AG04449 (cell line): ENCODE results near the gene TNFRSF21.
A peak's percentile ranks its signal among the peaks of the same experiment; 100 is the strongest.

ENCODE experiments used
- CTCF ChIA-PET: fragments of 350-600 bp; formaldehyde crosslinking; extraction: SDS; loops from one replicate; lab custom pipeline; 2021; ENCODE audit warnings: antibody characterized with exemption; lab: Yijun Ruan, JAX
- POLR2A ChIA-PET: fragments of 400-600, 350-600 bp; formaldehyde crosslinking; extraction: SDS; loops from one replicate; lab custom pipeline; 2020; ENCODE audit warnings: antibody characterized with exemption, inconsistent platforms; lab: Yijun Ruan, JAX
- DNase-seq: peaks from one replicate; pipeline ENCODE4 v3.0.0-alpha.2; 2010; ENCODE audit warnings: low read depth, low spot score
- H3K4me3 ChIP-seq: 2 replicates; pipeline ENCODE4 v1.5.1; 2011; ENCODE audit warnings: low read depth, mild to moderate bottlenecking, control low read depth, low read length
- CTCF ChIP-seq: IDR thresholded peaks from one replicate; pipeline ENCODE4 v1.5.1; 2011; ENCODE audit warnings: mild to moderate bottlenecking, moderate library complexity, low read length, control low read depth, inconsistent platforms; ENCODE audit not compliant: insufficient read depth; ENCODE audit errors: missing control alignments

TNFRSF21 gene

DNA sequence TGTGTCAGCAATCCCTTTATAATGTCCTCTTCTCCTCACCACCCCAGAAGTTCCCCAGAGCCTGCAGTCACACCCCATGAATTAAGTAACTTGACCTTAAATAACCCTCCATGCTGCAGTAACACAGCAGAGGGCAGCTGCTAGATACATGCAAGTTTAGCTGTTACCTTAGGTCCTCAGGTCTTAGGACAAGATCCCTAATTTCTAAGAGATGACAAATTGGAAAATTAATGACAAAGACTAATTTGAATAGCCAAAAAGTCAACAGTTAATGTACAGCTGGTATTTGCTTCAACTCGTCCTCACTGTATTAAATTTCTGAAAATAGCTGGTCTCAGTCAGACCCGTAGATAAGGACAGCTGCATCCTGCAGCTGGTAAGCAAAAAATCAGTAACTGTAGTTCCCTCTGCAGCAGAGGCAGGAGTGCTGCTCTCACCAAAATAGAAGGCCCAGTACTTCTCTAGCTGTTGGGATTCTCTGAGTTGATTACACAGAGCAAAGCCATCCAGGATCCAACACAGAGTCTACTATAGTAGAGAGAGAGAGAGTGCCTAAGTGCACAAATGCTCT is 62.4 kb downstream of the TNFRSF21 start:
- POLR2A ChIA-PET = no interaction called here
- H3K4me3 ChIP-seq = no peak overlapping the region
- no peak for TF ChIP-seq CTCF
- CTCF ChIA-PET = no interaction called here
- no peak for DNase-seq

- CTCF ChIA-PET = no interaction called here
Observed at GRCh38 chr6:47246551-47246950, 63.2 kb downstream of the TNFRSF21 start.

DNA sequence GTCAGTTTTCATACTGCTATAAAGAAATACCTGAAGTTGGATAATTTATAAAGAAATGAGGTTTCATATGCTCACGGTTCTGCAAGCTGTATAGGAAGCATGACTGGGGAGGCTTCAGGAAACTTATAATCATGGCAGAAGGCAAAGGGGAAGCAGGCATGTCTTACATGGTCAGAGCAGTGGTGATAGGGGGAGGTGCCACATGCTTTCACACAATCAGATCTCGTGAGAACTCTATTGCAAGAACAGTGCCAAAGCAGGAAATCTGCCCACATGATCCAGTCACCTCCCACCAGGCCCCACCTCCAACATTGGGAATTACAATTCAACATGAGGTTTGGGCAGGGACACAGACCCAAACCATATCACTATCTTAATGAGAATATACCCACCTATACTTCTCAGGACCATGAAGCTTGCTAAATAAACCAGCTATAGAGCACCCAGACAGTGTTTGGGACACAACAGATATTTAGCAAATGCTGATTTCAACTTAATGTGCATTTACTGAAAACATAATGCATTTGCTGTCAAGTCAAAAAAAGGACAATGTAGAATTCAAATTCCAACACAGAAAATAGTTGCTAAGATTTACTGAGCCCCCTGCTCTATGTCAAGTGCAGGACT is 63.8 kb downstream of the TNFRSF21 start:
- POLR2A ChIA-PET = no interaction called here
- DNase-seq = no peak
- CTCF ChIA-PET = interaction anchor here (1.3 kb wide), 1 partner anchor 12 kb away, joined by 3 read pairs; no protein-coding TSS in a partner anchor

More at GRCh38 chr6:47246551-47246950, 63.2 kb downstream of the TNFRSF21 start:
- DNase-seq = no peak
- POLR2A ChIA-PET = no interaction called here
- no peak overlapping the region for H3K4me3 ChIP-seq
- TF ChIP-seq CTCF = no peak

DNA sequence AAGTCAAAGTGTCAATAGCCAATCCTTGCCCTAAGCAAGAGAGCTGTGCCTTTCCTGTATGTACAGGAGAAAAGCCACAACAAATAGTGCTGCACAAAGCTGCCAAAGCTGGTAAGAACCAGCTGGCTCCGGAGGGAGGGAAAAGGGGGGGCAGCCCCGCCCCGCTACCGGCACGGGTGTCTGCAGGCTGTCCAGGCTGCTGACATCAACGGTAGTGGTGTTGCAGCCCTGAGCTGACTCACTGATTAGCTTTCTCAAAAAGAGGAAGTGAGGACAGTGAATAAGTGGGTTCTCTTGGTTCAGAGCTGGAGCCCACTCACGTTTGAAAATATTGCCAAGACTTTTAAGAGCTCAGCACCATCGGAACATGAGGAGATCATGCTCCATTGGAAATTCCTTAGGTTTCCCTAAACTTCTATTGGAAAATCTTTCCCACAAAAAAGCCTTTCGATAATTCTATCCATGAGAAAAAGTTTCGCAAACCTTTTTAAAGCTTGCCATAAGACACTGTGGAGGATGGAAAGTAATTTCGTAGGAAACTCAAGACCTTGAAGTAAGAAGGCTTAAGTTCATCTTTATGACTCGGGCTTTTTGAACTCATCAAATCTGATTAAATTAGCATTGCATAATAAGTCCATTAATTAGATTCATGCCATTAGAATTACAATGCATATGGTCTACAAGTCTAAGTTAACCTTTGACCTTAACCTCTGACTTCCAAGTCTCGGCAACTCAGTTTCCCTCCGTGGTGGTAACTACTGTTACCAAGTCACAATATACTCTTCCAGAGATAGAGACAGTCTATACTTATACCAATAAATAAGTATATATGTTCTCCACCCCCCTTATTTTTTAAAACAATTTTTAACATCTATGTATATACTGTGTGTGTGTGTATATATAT is 67.0 kb downstream of the TNFRSF21 start:
- ChIA-PET POLR2A (no interaction called here), CTCF (interaction anchor here (0.8 to 1.7 kb wide), 4 partner anchors 38 to 146 kb away, joined by 3 to 8 read pairs (median 5); no protein-coding TSS in a partner anchor)
- H3K4me3 ChIP-seq = no peak overlapping the region
- peak; percentile 38 for DNase-seq
- TF ChIP-seq CTCF = no peak

More for the DNA sequence above, 63.8 kb downstream of the TNFRSF21 start:
- TF ChIP-seq CTCF = no peak
- H3K4me3 ChIP-seq = no peak overlapping the region

GRCh38 chr6:47241742-47242482 is 67.8 kb downstream of the TNFRSF21 start:
- DNase-seq = no peak
- ChIA-PET POLR2A (no interaction called here), CTCF (interaction anchor here (0.8 to 1.7 kb wide), 3 partner anchors 39 to 145 kb away, joined by 3 to 8 read pairs (median 7); no protein-coding TSS in a partner anchor)
- TF ChIP-seq CTCF = no peak
- H3K4me3 ChIP-seq = no peak overlapping the region
